HEK293T (cell line): ENCODE results near the gene ADGRL3.

Source experiments
- BHLHE40 ChIP-seq: fragments of 450-650 bp; IDR thresholded peaks from 2 replicates; pipeline ENCODE4 v1.6.1; 2016; ENCODE audit warnings: mild to moderate bottlenecking, moderate library complexity, borderline replicate concordance
- FOXA1 ChIP-seq: fragments of 450-650 bp; IDR thresholded peaks from 2 replicates; pipeline ENCODE4 v1.6.1; 2016; ENCODE audit warnings: mild to moderate bottlenecking
- FOXK2 ChIP-seq: fragments of 450-650 bp; IDR thresholded peaks from 2 replicates; pipeline ENCODE4 v1.6.1; 2016; ENCODE audit warnings: mild to moderate bottlenecking
- FOXM1 ChIP-seq: fragments of 450-650 bp; IDR thresholded peaks from 2 replicates; pipeline ENCODE4 v1.6.1; 2017; ENCODE audit warnings: mild to moderate bottlenecking, borderline replicate concordance
- L3MBTL2 ChIP-seq: fragments of 450-650 bp; conservative IDR thresholded peaks from 2 replicates; pipeline ENCODE4 v1.6.1; 2016; ENCODE audit warnings: mild to moderate bottlenecking
- LEF1 ChIP-seq: fragments of 450-650 bp; IDR thresholded peaks from 2 replicates; pipeline ENCODE4 v1.6.1; 2017; ENCODE audit warnings: mild to moderate bottlenecking, borderline replicate concordance
- NFRKB ChIP-seq: fragments of 450-650 bp; IDR thresholded peaks from 2 replicates; pipeline ENCODE4 v1.6.1; 2016; ENCODE audit warnings: mild to moderate bottlenecking, moderate library complexity
- SP1 ChIP-seq: fragments of 450-650 bp; IDR thresholded peaks from 2 replicates; pipeline ENCODE4 v1.6.1; 2017
- ZNF384 ChIP-seq: fragments of 450-650 bp; IDR thresholded peaks from 2 replicates; pipeline ENCODE4 v1.6.1; 2016

- TF ChIP-seq L3MBTL2 = no peak
- no peak for TF ChIP-seq LEF1
- no peak for TF ChIP-seq SP1
- no peak for TF ChIP-seq FOXM1
- no peak for TF ChIP-seq BHLHE40
- no peak for TF ChIP-seq FOXK2
- no peak for TF ChIP-seq FOXA1
- TF ChIP-seq NFRKB = no peak
- TF ChIP-seq ZNF384 = no peak
Measured at GRCh38 chr4:61375301-61375700, 175.2 kb downstream of the ADGRL3 start.
